Fibroblast of the aortic adventitia (primary cell): ENCODE results near the gene MLH3. TPM values are rescaled to one million over a fixed set of nuclear protein-coding genes. Genes with fewer than 3 reads are reported as not detected.

Experiments used
- DNase-seq: peaks from one replicate; pipeline ENCODE4 v3.0.0-alpha.2; 2010; ENCODE audit warnings: low read depth
- H3K4me3 ChIP-seq: 2 replicates; pipeline ENCODE4 v1.5.1; 2011; ENCODE audit warnings: low read depth, mild to moderate bottlenecking, control low read depth, low read length, moderate library complexity
- total RNA-seq: library from RNA; depleted of rRNA; stranded (reverse); fragments of >200 nt; gene quantifications from 2 replicates; pipeline ENCODE4 v1.2.3, GENCODE V29; 2012; ENCODE audit warnings: low replicate concordance
- TF ChIP-seq, protein P1 (sequence below): IDR thresholded peaks from 2 replicates; pipeline ENCODE4 v1.5.1; 2011; ENCODE audit warnings: mild to moderate bottlenecking, low read length, control low read depth, inconsistent platforms; ENCODE audit not compliant: insufficient read depth

Gene MLH3
- total RNA-seq, 1 donor = 27.2 TPM

GRCh38 chr14:74984236-74985027 lies 66.8 kb downstream of the MLH3 start:
- DNase-seq = no peak
- no peak overlapping the region for H3K4me3 ChIP-seq
- TF ChIP-seq, protein P1, sequence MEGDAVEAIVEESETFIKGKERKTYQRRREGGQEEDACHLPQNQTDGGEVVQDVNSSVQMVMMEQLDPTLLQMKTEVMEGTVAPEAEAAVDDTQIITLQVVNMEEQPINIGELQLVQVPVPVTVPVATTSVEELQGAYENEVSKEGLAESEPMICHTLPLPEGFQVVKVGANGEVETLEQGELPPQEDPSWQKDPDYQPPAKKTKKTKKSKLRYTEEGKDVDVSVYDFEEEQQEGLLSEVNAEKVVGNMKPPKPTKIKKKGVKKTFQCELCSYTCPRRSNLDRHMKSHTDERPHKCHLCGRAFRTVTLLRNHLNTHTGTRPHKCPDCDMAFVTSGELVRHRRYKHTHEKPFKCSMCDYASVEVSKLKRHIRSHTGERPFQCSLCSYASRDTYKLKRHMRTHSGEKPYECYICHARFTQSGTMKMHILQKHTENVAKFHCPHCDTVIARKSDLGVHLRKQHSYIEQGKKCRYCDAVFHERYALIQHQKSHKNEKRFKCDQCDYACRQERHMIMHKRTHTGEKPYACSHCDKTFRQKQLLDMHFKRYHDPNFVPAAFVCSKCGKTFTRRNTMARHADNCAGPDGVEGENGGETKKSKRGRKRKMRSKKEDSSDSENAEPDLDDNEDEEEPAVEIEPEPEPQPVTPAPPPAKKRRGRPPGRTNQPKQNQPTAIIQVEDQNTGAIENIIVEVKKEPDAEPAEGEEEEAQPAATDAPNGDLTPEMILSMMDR = no peak

GRCh38 chr14:74983343-74983742 lies 67.9 kb downstream of the MLH3 start:
- TF ChIP-seq, protein P1 = no peak
- no peak for DNase-seq
- H3K4me3 ChIP-seq = no peak overlapping the region

DNA sequence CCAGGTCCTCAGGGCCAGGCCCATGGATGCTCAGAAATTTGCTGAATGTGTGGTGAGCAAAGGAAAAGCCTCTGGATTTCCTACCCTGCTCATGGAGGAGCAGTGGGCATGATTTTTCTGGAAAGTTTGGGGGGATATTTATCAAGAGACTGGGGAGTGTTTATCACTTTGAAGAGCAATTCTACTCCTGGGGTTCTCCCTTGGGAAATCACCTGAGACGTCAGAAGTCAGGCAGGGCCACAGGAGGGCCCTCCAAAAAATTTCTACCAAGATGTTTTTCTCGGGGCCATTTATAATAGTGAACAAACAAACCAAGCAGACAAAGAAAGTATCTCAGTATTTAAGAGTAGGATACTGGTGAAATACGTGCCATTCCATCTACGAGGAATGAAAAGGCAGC lies 68.6 kb downstream of the MLH3 start:
- no peak for DNase-seq

GRCh38 chr14:74981833-74982232 lies 69.4 kb downstream of the MLH3 start:
- TF ChIP-seq, protein P1 = no peak
- no peak for DNase-seq
- H3K4me3 ChIP-seq = no peak overlapping the region

More for the DNA sequence above, 68.6 kb downstream of the MLH3 start:
- no peak overlapping the region for H3K4me3 ChIP-seq
- TF ChIP-seq, protein P1 = no peak

GRCh38 chr14:74981462-74981782 lies 69.8 kb downstream of the MLH3 start:
- TF ChIP-seq, protein P1 = no peak
- H3K4me3 ChIP-seq = no peak overlapping the region
- no peak for DNase-seq

DNA sequence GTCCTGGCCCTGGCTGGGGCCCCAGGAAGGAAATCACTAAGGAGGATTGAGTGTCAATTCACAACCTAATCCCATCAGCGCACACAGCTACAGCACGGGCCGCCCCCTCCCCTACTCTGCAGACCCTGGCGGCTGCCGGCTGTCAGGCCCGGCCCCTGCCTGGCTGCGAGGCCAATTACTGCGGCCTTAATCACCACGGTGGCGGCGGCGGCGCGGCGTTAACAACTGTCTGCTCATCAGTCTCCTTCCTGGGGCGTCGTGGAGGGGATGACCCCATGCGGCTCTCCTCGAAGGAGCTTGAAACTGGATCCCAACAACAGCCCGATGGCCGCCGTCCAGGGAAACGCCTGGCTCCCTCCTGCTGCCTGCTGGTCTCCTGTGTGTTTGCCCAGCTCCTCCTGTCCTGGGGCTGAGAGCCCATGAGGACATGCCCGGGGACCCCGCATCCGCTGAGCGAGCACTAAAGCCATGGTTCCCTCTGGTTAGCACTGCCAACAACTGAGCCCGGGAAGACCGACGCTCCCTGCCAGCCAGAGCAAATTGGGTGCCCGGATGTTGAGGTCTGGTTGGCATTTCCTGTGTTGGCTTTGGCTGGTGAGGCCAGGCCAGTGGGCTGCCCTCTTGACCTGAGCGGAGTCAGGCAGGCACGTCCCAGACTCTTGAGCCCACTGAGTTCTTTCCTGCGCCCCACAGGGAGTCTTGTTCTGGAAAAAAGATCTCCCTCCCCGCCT lies 70.4 kb downstream of the MLH3 start:
- peak; percentile 40 for DNase-seq
- TF ChIP-seq, protein P1 = peak; percentile 10
- no peak overlapping the region for H3K4me3 ChIP-seq
